Fibroblast of skin of back (primary cell): Measurements from ENCODE around the gene BAIAP2.
A peak's percentile ranks its signal among the peaks of the same experiment; 100 is the strongest.

Experiments used
- DNase-seq: peaks from one replicate; pipeline ENCODE4 v3.0.0-alpha.2; 2013

The BAIAP2 gene

GRCh38 chr17:81113158-81113724 is 78.3 kb downstream of the BAIAP2 start:
- DNase-seq: no peak

GRCh38 chr17:81114351-81115093 is 79.6 kb downstream of the BAIAP2 start:
- no peak for DNase-seq

- DNase-seq: no peak
Measured at GRCh38 chr17:81115219-81115618, 80.3 kb downstream of the BAIAP2 start.

DNA sequence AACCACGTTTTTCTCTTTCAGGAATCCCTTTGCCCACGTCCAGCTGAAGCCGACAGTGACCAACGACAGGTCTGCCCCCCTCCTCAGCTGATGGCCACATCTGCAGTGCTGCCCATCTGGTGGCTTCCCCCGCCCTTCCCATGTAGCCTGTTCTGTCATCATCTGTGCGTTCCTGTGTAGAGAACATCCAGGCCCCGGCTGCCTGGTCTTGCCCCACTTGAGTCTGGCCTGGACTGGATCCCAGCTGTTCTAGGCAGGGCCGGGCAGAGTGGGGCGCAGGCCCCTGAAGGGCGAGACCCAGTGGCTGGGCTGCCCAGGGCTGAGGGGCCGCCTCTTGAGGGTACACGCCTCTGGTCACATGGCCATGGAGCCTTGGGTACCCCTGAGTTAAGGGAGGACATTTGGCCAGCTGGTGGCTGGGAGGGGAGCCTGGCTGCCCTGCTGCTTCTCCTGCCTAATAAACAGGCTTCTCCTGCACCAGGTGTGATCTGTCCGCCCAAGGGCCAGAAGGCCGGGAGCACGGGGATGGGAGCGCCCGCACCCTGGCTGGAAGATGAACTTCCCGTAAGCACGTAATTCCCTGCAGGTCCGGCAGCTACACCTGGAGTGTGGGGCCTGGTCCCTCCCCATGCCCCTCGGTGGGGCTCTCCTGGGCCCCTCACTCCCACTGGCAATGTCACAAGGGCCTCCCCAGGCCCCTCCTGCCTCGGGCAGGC is 81.0 kb downstream of the BAIAP2 start:
- no peak for DNase-seq

- no peak for DNase-seq
Measured at GRCh38 chr17:81116704-81117103, 81.8 kb downstream of the BAIAP2 start.

GRCh38 chr17:81117672-81118198 is 82.8 kb downstream of the BAIAP2 start:
- DNase-seq: no peak

DNA sequence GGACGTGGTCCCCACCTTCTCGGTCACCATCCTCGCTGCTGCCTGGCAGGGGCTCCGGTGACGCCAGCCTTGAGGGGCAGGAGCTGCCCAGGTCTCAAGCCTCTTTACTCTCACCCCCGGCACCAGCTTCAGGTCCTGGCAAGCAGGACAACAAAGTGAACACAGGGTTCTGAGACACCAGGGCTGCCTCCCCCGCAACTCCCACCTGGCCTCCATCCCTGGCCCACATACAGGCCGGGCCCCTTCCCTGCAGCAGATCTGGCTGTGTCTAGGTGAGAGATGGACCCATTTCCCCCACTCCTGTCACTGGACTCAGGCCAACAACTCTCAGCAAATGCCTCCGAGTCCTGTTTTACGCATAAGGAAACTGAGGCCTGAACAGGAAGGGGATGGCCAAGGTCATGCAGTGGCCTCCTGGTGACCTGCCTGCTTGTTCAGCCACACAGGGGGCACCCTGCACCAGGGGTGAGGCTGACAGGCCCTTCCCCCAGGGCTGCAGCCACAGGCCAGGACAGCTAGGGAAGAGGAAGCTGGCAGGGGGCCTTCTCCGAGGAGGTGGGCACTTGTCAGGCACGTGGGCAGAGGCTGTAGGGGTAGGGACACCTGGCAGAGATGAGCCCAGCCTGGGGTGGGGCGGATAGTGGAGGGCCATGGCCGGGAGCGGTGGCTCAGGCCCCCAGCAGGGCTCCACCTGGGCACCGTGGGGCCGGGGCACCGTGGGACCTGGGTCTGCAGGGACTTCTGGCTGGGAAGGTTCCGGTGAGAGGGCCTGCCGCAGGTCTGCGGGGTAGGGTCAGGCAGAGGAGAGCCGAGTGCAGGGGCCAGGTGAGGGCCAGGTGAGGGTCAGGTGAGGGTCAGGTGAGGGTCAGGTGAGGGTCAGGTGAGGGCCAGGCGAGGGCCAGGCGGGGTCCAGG is 83.6 kb downstream of the BAIAP2 start:
- no peak for DNase-seq

DNA sequence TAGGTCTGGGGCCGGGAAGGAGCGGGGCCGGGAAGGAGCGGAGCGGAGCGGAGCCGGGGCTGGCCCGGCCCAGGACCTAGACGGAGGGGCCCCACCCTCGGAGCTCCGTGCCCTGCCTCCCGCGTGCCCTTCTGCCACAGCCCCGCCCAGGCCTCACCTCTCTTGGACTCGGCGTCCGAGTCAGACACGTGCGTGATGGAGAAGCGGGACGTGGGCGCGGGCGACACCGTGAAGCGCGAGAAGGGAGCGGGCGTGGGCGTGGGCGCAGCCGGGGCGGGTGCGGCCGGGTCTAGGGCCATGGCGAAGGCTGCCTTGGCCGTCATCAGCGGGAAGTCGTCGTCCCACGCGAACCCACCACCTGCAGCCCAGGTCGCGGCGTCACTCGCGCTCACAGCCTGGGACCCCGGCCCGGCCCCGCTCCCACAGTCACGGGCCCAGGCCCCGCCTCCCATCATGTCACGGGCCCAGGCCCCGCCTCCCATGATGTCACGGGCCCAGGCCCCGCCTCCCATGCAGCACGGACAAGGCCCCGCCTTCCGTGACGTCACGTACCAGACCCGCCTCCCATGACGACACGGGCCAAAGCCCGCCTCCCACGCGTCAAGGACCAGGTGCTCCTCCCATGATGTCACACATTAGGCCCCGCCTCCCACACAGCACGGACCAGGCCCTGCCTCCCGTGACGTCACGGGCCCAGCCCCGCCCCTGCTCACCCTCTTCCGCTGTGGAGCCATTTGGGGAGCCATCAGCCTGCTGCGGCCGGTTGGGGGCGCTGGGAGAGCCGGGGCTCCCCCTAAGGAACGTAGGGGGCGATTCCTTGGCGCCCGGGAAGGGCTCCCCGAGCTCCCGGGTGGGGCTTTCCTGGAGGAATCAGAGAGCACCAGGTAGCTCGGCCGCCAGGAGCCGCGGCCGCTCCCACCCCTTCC is 84.5 kb downstream of the BAIAP2 start:
- peak; percentile 88 for DNase-seq

DNA sequence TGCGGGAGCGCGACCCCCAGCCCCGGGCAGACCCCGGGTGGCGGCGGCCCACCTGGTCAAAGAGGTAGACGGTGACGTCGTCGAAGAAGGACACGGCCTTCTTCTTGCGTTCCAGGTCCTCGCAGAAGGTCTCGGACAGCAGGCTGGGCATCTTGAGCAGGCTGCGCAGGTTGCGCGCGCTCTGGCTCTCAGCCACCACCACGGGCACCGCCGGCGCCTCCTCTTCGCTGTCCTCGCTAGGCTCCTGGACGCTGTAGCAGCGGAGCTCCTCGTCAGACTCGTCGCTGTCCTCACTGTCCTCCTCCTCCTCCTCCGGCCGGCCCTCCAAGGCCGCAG is 85.2 kb downstream of the BAIAP2 start:
- DNase-seq: no peak

- no peak for DNase-seq
Measured at GRCh38 chr17:81120695-81121621, 86.0 kb downstream of the BAIAP2 start.

DNA sequence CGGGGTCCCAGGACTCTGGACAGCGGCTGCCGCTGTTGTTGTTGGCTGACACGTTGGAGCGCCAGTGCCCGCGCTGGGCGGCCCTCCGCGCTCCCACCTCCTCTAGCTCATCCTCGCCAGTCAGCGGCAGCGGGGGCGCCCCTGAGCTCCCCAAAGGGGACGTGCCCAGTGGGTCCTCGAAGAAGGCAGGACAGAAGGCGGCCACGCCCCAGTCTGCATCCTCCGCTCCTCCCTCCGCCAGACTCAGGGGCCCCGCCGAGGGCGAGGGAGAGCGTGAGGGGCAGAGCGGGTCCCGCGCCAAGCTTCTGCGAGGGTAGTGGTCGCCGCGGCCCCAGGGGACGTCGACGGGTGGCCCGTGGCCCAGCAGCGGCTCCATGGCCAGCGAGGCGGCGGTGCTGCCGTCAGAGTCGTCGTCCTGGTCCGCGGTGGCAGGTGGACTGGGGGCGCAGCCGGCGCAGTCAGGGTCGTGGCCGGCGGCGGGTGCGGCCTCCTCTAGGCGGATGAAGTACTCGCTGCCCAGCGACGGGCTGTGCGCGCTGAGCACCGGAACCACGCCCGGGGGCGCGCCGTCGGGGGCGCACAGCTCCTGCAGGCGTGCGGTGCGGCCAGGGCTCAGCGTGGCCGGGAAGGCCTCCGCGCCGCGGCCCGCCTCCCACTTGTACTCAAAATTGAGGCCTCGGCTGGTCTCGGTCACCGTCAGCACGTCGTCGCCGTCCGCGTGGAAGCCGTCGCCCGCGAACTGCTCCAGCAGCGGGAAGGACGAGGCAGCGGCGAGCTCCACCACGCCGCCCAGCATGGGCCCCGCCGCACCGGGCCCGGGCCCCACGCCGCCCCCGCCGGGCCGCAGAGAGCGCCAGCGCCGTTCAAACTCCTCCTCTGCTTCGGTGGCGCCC is 87.1 kb downstream of the BAIAP2 start:
- no peak for DNase-seq

DNA sequence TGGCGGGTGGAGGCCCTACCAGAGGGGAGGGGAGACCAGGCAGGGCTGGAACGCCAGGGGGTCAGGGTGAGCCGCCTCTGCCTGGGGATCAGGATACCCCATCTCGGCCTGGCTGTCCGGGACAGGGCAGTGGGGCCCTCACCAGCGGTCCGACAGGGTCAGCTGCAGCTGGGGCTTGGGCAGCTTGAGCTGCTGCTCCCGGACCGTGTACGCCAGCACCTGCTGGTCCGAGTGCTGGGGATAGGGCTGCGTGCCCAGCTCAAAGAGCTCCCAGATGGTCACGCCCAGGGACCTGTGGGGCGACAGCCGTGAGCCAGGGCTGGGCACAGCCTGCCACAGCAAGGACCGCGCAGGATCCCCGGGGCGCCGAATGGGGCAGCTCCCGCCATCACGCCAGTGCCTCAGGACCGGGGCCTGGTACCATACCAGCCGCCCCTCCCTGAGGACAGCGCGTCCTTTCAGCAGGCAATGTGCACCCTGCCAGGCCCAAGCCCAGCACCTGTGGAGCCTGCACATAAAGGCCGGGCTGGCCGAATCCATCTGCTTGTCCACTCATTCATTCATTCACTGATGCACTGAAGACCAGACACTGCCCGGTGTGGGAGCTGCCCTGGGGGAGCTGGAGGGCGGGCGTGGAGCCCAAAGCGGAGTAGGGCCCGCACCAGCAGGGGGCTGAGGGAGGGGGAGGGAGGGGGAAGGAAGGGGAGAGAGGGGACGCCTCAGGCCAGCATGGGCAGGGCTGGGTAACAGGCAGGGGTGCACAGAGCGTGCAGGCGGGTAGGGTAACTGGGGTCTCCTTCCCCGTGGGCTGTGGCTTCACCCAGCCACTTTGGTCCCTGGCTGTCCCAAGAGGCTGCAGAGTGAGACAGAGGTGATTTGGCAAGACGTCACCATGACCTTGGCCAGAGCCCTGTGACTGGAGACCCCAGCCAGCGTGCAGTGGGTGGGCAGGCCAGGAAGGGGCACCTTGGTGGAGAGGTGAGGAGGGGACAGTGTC is 88.4 kb downstream of the BAIAP2 start:
- no peak for DNase-seq

GRCh38 chr17:81124377-81124776 is 89.4 kb downstream of the BAIAP2 start:
- DNase-seq: no peak

DNA sequence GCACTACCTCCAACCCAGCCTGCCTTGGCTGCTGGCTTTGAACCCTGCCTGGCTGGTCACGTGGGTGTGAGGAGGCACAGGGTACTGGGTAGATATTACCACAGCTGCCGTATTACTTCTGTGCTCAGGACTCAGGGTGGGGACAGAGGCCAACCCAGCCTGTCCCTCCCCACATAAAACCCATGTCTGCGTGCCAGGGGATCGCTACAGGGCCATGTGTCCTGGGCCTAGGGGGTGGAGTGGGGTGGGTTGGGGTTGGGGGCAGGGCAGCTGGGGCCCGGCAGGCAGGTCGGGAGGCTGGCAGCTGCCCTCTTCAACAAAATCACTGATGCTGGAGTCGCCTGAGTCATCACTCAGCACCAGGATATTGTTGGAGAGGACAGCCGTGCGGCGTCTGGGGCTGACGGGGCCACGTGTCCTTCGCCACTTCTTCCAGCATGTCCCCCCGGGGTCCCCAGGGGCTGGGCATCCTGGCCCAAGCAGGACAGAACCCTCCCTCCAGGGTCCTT is 90.7 kb downstream of the BAIAP2 start:
- DNase-seq: no peak

GRCh38 chr17:81126281-81127132 is 91.6 kb downstream of the BAIAP2 start:
- DNase-seq: no peak

DNA sequence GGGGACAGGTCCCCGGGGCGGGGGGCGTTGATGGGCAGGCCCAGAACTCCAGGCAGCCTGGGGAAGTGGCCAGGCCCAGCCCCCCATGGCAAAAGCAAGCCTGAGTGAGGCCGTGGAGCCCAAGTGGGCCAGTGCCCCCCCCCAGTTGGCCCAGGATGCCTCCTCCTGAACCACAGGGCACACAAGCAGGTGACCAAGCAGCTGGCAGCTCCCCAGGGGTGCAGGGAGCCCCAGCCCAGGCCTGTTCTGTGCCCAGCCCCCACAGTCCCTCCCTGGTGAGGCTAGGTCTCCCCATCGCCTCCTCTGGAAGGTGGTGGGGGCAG is 92.1 kb downstream of the BAIAP2 start:
- DNase-seq: no peak
